ENCODE results near the gene COX11. TPM values are rescaled to one million over a fixed set of nuclear protein-coding genes. Genes with fewer than 3 reads are reported as not detected.

COX11 gene, protein sequence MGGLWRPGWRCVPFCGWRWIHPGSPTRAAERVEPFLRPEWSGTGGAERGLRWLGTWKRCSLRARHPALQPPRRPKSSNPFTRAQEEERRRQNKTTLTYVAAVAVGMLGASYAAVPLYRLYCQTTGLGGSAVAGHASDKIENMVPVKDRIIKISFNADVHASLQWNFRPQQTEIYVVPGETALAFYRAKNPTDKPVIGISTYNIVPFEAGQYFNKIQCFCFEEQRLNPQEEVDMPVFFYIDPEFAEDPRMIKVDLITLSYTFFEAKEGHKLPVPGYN
- total RNA-seq (ENCODE audit: low replicate concordance): 66.7 and 91.4 TPM in 2 replicates

DNA sequence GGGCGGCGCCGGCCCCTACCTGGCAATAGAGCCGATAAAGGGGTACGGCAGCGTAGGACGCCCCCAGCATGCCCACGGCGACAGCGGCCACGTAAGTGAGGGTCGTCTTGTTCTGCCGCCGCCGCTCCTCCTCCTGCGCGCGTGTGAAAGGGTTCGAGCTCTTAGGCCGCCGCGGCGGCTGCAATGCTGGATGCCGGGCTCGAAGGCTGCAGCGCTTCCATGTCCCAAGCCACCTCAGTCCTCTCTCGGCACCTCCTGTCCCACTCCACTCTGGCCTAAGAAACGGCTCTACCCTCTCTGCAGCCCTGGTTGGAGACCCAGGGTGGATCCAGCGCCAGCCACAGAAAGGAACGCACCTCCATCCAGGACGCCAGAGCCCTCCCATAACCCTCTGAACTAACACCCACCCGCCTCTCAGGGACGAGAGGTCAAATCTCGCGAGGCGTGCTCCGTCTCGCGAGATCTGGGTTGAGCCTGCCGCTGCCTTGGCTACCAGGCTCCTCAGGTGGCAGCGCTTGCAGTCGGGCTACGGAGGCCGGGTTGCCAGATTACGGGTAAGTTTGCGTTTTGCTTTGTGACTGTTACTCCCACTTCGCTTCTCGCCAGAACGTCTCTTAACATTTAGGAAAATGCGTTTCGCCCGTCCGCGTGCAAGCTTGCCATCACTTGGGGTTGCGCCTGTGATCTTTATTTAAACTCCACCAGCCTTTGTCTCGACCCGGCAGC lies at the start of gene COX11, which contains the start of gene STXBP4:
TSS of gene COX11 (minus strand) at position 393 of the 726 bp plus-strand sequence. CDS start at position 385, 8 bp downstream.
TSS of gene STXBP4 (plus strand) at position 504 of the 726 bp plus-strand sequence. CDS start 17,455 bp downstream, outside the sequence.

Other genes starting within 250 kb of the COX11 start
- 9.8 and 22.2 TPM in 2 replicates for gene TOM1L1, start 67.8 kb downstream of the COX11 start, total RNA-seq (ENCODE audit: low replicate concordance)
- gene STXBP4, start 111 bp upstream of the COX11 start, total RNA-seq (ENCODE audit: low replicate concordance): 2.2 and 4.1 TPM in 2 replicates

All from smooth muscle cell of the coronary artery (primary cell).